Measurements from ENCODE around the gene CNST. TPM values are rescaled to one million over a fixed set of nuclear protein-coding genes. Genes with fewer than 3 reads are reported as not detected.

Gene CNST, protein sequence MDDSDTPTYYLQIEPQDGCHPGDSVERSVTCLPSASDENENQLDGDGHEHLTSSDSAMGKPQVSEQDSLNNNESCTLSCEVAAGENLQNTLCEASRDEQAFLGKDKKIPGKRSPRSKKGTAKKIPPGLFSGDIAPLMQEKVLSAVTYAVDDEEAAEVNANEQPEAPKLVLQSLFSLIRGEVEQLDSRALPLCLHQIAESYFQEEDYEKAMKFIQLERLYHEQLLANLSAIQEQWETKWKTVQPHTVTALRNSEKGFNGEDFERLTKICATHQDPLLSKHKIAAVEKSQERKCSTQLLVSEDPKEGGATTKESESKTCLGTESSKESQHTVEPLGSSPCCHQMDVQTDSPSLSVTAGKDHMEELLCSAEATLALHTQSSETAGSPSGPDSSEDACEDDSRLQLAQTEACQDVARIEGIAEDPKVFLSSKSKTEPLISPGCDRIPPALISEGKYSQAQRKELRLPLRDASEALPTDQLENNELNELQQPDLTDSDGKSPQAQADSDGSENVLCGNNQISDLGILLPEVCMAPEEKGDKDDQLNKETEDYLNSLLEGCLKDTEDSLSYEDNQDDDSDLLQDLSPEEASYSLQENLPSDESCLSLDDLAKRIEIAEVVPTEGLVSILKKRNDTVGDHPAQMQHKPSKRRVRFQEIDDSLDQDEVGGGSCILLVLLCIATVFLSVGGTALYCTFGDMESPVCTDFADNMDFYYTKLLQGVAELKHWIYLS
- 10 to 100 TPM in 5 of 6 experiments, 1 to 10 TPM in 1; 9.8 to 21.7 (median 14.6) TPM for total RNA-seq
- long read RNA-seq, partial matches to known transcripts, result 1 of 1 reads
- long read RNA-seq, other reads (novel, unspliced or antisense), result 0 of 1 reads

DNA sequence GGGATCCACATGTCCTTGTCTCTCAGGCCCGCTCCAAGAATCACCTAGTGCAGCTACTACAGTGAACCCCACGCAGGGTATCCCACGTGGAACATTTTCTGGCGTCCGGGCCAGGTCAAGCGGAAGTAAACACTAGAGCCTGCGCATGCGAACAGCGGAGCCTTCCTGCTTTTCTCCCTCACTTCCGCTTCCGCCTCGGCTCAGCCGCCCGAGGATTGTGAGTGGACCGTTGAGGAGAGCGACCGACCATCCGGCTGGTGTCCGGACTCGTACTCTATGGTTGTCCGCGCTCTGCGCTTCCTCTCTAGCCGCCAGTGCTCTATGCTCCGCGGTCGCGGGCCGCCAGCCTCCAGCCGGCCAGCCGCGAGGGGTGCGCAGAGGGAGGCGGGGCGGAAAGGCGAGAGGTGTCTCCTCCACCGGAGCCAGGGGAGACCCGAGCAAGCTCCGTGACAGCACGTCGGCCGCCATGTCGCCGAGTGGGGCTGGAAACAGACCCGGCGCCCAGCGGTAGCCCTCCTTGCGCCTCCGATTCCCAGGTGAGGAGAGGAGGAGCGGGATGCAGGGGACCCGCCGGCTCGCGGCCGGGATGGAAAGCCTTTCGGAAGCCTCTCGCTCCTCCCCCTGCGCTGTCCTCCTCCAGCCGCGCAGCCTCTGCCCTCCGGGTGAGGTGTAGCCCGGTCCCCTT, at the start of gene CNST, which contains the start of gene TFB2M:
CNST (plus strand) TSS at position 329 of the 685 bp plus-strand sequence. CDS start 25,107 bp downstream, outside the sequence.
TFB2M (minus strand) TSS at position 134 of the 685 bp plus-strand sequence; CDS start at position 11, 123 bp downstream.
- Histone ChIP-seq H3K27ac (peak within 1 kb of the TSS; percentile 87 to 91 (median 90)), H3K9me3 (no peaks in the 10 kb centered on the region), H3K36me3 (peaks cover 0 to 8% (median 0%) of the 10 kb centered on the region in 4 donors), H3K4me1 (peaks cover 0 to 16% (median 6%) of the 10 kb centered on the region in 4 donors), H3K4me3 (peak within 1 kb of the TSS; percentile 89 to 92 (median 92)), H3K27me3 (no peaks in the 10 kb centered on the region)
- peak; percentile 98 to 99 (median 99) for DNase-seq
- peak; percentile 97 to 99 (median 98) for ATAC-seq
- intact Hi-C loops (cut with DNase I), result no loop called here
- 0% methylated on average over 12 of the region's 62 CpGs for WGBS (ENCODE audit: insufficient coverage, low coverage, low lambda C conversion rate, missing lambda C conversion rate)
- TF ChIP-seq, protein P1, sequence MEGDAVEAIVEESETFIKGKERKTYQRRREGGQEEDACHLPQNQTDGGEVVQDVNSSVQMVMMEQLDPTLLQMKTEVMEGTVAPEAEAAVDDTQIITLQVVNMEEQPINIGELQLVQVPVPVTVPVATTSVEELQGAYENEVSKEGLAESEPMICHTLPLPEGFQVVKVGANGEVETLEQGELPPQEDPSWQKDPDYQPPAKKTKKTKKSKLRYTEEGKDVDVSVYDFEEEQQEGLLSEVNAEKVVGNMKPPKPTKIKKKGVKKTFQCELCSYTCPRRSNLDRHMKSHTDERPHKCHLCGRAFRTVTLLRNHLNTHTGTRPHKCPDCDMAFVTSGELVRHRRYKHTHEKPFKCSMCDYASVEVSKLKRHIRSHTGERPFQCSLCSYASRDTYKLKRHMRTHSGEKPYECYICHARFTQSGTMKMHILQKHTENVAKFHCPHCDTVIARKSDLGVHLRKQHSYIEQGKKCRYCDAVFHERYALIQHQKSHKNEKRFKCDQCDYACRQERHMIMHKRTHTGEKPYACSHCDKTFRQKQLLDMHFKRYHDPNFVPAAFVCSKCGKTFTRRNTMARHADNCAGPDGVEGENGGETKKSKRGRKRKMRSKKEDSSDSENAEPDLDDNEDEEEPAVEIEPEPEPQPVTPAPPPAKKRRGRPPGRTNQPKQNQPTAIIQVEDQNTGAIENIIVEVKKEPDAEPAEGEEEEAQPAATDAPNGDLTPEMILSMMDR (IDR thresholded peaks at IDR 0.05), result no peak
- peak; percentile 94 for TF ChIP-seq POLR2A (IDR thresholded peaks at IDR 0.05)

DNA sequence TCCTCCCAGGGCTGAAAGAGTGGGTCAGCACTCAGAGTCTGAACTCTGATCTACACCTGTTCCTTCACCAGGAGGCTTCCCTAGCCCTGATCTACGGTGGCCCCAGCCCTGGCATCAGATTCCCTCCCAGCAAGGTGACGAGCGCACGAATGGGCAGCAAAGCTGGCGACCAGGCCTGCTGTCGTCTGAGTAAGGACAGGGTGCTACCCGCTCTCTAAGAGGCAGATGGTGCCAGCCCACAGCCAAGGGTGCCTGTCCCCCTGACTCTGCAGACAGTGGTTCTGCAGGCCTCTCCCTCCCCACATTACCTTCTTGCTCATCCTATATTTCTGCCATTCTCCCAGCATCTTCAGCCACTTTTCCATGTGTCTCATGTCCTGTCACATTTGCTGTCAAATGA, 48.9 kb upstream of the CNST start:
- Histone ChIP-seq H3K36me3 (no peaks in the 10 kb centered on the region), H3K27ac (no peak overlapping the region), H3K9me3 (peaks cover 0 to 6% (median 0%) of the 10 kb centered on the region in 4 donors), H3K4me1 (no peaks in the 10 kb centered on the region), H3K4me3 (no peak overlapping the region), H3K27me3 (no peaks in the 10 kb centered on the region)
- WGBS (ENCODE audit: insufficient coverage, low coverage, low lambda C conversion rate, missing lambda C conversion rate), result no CpG with 5 or more reads among the region's 7 CpGs
- ATAC-seq (no peak), DNase-seq (no peak)
- TF ChIP-seq, protein P1 (IDR thresholded peaks at IDR 0.05), result no peak
- no peak for TF ChIP-seq POLR2A (IDR thresholded peaks at IDR 0.05)
- intact Hi-C loops (cut with DNase I), result no loop called here

DNA sequence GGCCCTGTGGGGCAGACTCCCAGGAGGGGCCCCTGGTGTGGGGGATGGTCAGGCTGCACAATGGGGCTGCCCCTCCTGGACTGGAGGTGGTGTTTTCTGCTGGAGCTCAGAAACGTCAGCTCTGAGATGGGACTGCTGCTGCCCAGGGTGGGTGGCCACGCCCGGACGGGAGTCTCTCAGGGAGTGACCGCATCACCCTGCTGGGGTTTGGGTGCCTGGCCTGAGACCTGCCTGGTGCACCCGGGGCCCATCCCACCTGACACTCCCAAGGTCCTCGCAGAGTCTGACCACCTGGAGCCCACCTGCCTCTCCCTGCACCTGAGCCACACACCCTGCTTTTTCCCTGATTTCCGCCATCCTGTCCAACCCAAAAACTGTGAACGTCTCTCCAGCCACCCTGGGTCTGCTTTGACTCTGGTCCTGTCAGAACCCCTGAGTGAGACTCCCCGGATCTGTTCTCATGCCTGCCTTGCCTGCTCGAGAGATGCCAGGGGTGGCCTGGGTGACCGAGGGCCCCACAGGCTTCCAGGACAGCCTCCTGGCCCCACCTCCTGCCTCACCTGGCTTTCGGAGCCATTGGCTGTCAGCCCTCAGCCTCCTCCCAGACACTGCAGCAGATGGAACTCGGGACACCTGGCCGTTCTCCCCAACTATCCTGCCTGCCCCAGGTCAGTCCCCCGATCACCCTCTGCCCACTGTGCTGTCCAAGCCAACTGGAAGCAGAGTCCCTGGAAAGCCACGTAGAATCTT, 47.6 kb upstream of the CNST start:
- no peak overlapping the region for H3K27ac ChIP-seq
- no peaks in the 10 kb centered on the region for H3K4me1 ChIP-seq
- no peak for DNase-seq
- H3K9me3 ChIP-seq, result peaks cover 0 to 6% (median 0%) of the 10 kb centered on the region in 4 donors
- ATAC-seq, result peak in 1 of 4 donors; percentile 27
- no peak for TF ChIP-seq POLR2A (IDR thresholded peaks at IDR 0.05)
- TF ChIP-seq, protein P1 (IDR thresholded peaks at IDR 0.05), result no peak
- no peak overlapping the region for H3K4me3 ChIP-seq
- 73% methylated on average over 3 of the region's 17 CpGs for WGBS (ENCODE audit: insufficient coverage, low coverage, low lambda C conversion rate, missing lambda C conversion rate)
- no peaks in the 10 kb centered on the region for H3K36me3 ChIP-seq
- intact Hi-C loops (cut with DNase I), result no loop called here
- H3K27me3 ChIP-seq, result no peaks in the 10 kb centered on the region

DNA sequence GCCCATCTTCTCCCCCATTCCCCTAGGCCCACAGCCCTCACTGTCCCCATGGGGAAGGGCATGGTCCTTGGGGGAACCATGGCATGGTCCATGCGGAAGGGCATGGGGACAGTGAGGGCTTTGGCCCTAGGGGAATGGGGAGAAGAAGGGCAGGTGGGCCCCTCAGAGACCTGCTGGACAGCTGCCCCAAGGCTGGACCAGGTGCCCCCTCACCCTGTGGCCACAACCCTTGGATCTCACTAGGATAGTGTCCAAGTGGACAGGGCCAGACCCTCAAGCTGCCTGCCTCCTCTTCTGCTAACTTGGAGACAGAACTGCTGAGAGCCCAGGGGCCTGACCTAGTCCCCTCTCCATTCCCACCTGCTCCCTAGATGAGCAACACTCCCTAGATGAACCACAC, 46.7 kb upstream of the CNST start:
- H3K27me3 ChIP-seq, result no peaks in the 10 kb centered on the region
- no peaks in the 10 kb centered on the region for H3K36me3 ChIP-seq
- no peak overlapping the region for H3K4me3 ChIP-seq
- DNase-seq (no peak), ATAC-seq (no peak)
- no peak for TF ChIP-seq POLR2A (IDR thresholded peaks at IDR 0.05)
- TF ChIP-seq, protein P1 (IDR thresholded peaks at IDR 0.05), result no peak
- intact Hi-C loops (cut with DNase I), result no loop called here
- WGBS (ENCODE audit: insufficient coverage, low coverage, low lambda C conversion rate, missing lambda C conversion rate), result no CpG with 5 or more reads among the region's 1 CpG
- H3K4me1 ChIP-seq, result no peaks in the 10 kb centered on the region
- no peak overlapping the region for H3K27ac ChIP-seq
- peaks cover 0 to 6% (median 0%) of the 10 kb centered on the region in 4 donors for H3K9me3 ChIP-seq
